Heart left ventricle (tissue), 13 donors: ENCODE data around the gene KSR2.

Source experiments
- POLR2A ChIP-seq, 2 donors: fragments of 450-650 bp; IDR thresholded peaks; one replicate each; pipeline ENCODE4 v1.6.1; 2017; ENCODE audit warnings: antibody characterized with exemption in 2 of 2, mild to moderate bottlenecking in 2 of 2, moderate library complexity in 2 of 2
- TF ChIP-seq, protein P1 (sequence below), 12 donors: fragments of 200-600 bp; sonication (generic) in 4 of 12; IDR thresholded peaks; one replicate each; pipeline versions ENCODE4 v1.5.0 to v1.8.0; 2018 to 2022; ENCODE audit warnings: antibody characterized with exemption in 12 of 12, mild to moderate bottlenecking in 5 of 12
- donor health status: ischemic (EF 13 %, LVEDD 7.1; RV severe dilation, severe dysfunction).
- donor health status: DM: no; HTN: yes; CAD: no.
- donor health status: DM: no; HTN: no; CAD: no.
- donor health status: ischemic (EF 25% LVEDD 6.9; RV normal size, moderate dysfunction).
- donor health status: ischemic (EF 25% LVEDD 5.7; RV mildly dilated, moderate dysfunction).
- donor health status: ischemic (EF 35%, LVEDD 5.7; RV mildly dilated, moderate dysfunction).
- donor health status: nonischemic (EF 11% LVEDD 7.7; RV severe dilation, severe dysfunction).
- donor health status: DM: yes; HTN: yes; CAD: no.
- donor health status: PGD.
- donor health status: ischemic (EF 29% LVEDD 5.4; RV normal size, mild dysfunction).
- donor health status: nonischemic (EF 23%, LVEDD 6.1; RV moderate dilation, normal function).

GRCh38 chr12:117805865-117806264, 162.9 kb downstream of the KSR2 start:
- TF ChIP-seq, protein P1, sequence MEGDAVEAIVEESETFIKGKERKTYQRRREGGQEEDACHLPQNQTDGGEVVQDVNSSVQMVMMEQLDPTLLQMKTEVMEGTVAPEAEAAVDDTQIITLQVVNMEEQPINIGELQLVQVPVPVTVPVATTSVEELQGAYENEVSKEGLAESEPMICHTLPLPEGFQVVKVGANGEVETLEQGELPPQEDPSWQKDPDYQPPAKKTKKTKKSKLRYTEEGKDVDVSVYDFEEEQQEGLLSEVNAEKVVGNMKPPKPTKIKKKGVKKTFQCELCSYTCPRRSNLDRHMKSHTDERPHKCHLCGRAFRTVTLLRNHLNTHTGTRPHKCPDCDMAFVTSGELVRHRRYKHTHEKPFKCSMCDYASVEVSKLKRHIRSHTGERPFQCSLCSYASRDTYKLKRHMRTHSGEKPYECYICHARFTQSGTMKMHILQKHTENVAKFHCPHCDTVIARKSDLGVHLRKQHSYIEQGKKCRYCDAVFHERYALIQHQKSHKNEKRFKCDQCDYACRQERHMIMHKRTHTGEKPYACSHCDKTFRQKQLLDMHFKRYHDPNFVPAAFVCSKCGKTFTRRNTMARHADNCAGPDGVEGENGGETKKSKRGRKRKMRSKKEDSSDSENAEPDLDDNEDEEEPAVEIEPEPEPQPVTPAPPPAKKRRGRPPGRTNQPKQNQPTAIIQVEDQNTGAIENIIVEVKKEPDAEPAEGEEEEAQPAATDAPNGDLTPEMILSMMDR (IDR thresholded peaks at IDR 0.05) = no peak
- no peak for TF ChIP-seq POLR2A (IDR thresholded peaks at IDR 0.05)
